WTC11 (cell line): ENCODE measurements around the gene ZDHHC11. TPM values are rescaled to one million over a fixed set of nuclear protein-coding genes. Genes with fewer than 3 reads are reported as not detected.

Experiments used
- ATAC-seq: fragments of 200-7000 bp; cut with Tn5 transposase; 2 replicates; pipeline ENCODE4 v1.10.0; 2021; ENCODE audit warnings: mild to moderate bottlenecking, moderate library complexity
- CTCF ChIA-PET: fragments of 300-600 bp; sonication (Branson Sonifier 250); formaldehyde crosslinking; loops from one replicate; lab custom pipeline; 2021; ENCODE audit warnings: antibody characterized with exemption; lab: Charles Lee
- POLR2A ChIA-PET: fragments of 350-600 bp; sonication (Branson Sonifier 250); formaldehyde crosslinking; loops from one replicate; lab custom pipeline; 2021; ENCODE audit warnings: antibody characterized with exemption; lab: Charles Lee
- DNase-seq: peaks from one replicate; pipeline ENCODE4 v3.0.0; 2021; ENCODE audit warnings: low spot score
- H3K27ac Mint-ChIP-seq: 2 replicates; pipeline ENCODE4 v1.8.0; 2021; ENCODE audit warnings: mixed read lengths
- H3K27me3 Mint-ChIP-seq: 2 replicates; pipeline ENCODE4 v1.8.0; 2021; ENCODE audit warnings: low read depth, mild to moderate bottlenecking, moderate library complexity, mixed read lengths
- H3K36me3 Mint-ChIP-seq: 2 replicates; pipeline ENCODE4 v1.8.0; 2021; ENCODE audit warnings: mixed read lengths
- H3K4me1 Mint-ChIP-seq: 2 replicates; pipeline ENCODE4 v1.8.0; 2022; ENCODE audit warnings: mixed read lengths
- H3K4me3 Mint-ChIP-seq: 2 replicates; pipeline ENCODE4 v1.8.0; 2021; ENCODE audit warnings: mild to moderate bottlenecking, moderate library complexity, mixed read lengths
- H3K9me3 Mint-ChIP-seq: 2 replicates; pipeline ENCODE4 v1.8.0; 2021; ENCODE audit warnings: mixed read lengths
- ATF2 ChIP-seq: sonication (generic); formaldehyde crosslinking; IDR thresholded peaks from 2 replicates; pipeline ENCODE4 v1.8.1; 2022; ENCODE audit warnings: low read depth, missing genetic modification reagents, borderline replicate concordance
- ATF6 ChIP-seq: sonication (generic); formaldehyde crosslinking; IDR thresholded peaks from 2 replicates; pipeline ENCODE4 v1.8.1; 2023; ENCODE audit warnings: mild to moderate bottlenecking, missing genetic modification reagents
- CREM ChIP-seq: sonication (generic); formaldehyde crosslinking; IDR thresholded peaks from 2 replicates; pipeline ENCODE4 v1.8.1; 2022; ENCODE audit warnings: mild to moderate bottlenecking, missing genetic modification reagents, moderate library complexity
- EMX1 ChIP-seq: fragments of 250-450 bp; sonication (Bioruptor Pico); IDR thresholded peaks from 2 replicates; pipeline ENCODE4 v1.8.0; 2021; ENCODE audit warnings: mild to moderate bottlenecking
- FOXP1 ChIP-seq: sonication (generic); formaldehyde crosslinking; IDR thresholded peaks from 2 replicates; pipeline ENCODE4 v1.8.0; 2022; ENCODE audit warnings: missing genetic modification reagents, mild to moderate bottlenecking, moderate library complexity, borderline replicate concordance
- GABPB1 ChIP-seq: sonication (generic); formaldehyde crosslinking; IDR thresholded peaks from 2 replicates; pipeline ENCODE4 v1.8.1; 2023; ENCODE audit warnings: mild to moderate bottlenecking, missing genetic modification reagents
- HMGXB4 ChIP-seq: sonication (generic); formaldehyde crosslinking; IDR thresholded peaks from 2 replicates; pipeline ENCODE4 v1.8.1; 2023; ENCODE audit warnings: mild to moderate bottlenecking, moderate library complexity, missing genetic modification reagents
- IRF2 ChIP-seq: sonication (generic); formaldehyde crosslinking; IDR thresholded peaks from 2 replicates; pipeline ENCODE4 v1.8.0; 2022; ENCODE audit warnings: low read depth, missing genetic modification reagents, borderline replicate concordance
- JAZF1 ChIP-seq: fragments of 250-450 bp; sonication (Bioruptor Pico); IDR thresholded peaks from 2 replicates; pipeline ENCODE4 v1.9.0; 2021; ENCODE audit warnings: moderate library complexity, mild to moderate bottlenecking, inconsistent platforms
- MLX ChIP-seq: sonication (generic); formaldehyde crosslinking; IDR thresholded peaks from 2 replicates; pipeline ENCODE4 v1.8.1; 2023; ENCODE audit warnings: mild to moderate bottlenecking, missing genetic modification reagents, moderate library complexity
- NFATC4 ChIP-seq: fragments of 250-450 bp; sonication (Bioruptor Pico); IDR thresholded peaks from 2 replicates; pipeline ENCODE4 v1.9.0; 2021; ENCODE audit warnings: mild to moderate bottlenecking
- NFE2L1 ChIP-seq: sonication (generic); formaldehyde crosslinking; IDR thresholded peaks from 2 replicates; pipeline ENCODE4 v1.8.1; 2023; ENCODE audit warnings: missing genetic modification reagents
- RELA ChIP-seq: sonication (generic); formaldehyde crosslinking; IDR thresholded peaks from 2 replicates; pipeline ENCODE4 v1.8.1; 2022; ENCODE audit warnings: missing genetic modification reagents, mild to moderate bottlenecking, borderline replicate concordance
- SOX15 ChIP-seq: fragments of 250-450 bp; sonication (Bioruptor Pico); IDR thresholded peaks from 2 replicates; pipeline ENCODE4 v1.9.0; 2021; ENCODE audit warnings: mild to moderate bottlenecking
- SP1 ChIP-seq: sonication (generic); formaldehyde crosslinking; conservative IDR thresholded peaks from 2 replicates; pipeline ENCODE4 v1.8.1; 2022; ENCODE audit warnings: missing genetic modification reagents
- TP53 ChIP-seq: sonication (generic); formaldehyde crosslinking; IDR thresholded peaks from 2 replicates; pipeline ENCODE4 v1.8.1; 2023; ENCODE audit warnings: mild to moderate bottlenecking, missing genetic modification reagents
- USF1 ChIP-seq: sonication (generic); formaldehyde crosslinking; IDR thresholded peaks from 2 replicates; pipeline ENCODE4 v1.8.0; 2022; ENCODE audit warnings: mild to moderate bottlenecking, missing genetic modification reagents
- ZBTB21 ChIP-seq: sonication (generic); formaldehyde crosslinking; IDR thresholded peaks from 2 replicates; pipeline ENCODE4 v1.8.1; 2023; ENCODE audit warnings: mild to moderate bottlenecking, missing genetic modification reagents, borderline replicate concordance
- ZNF317 ChIP-seq: sonication (generic); formaldehyde crosslinking; IDR thresholded peaks from 2 replicates; pipeline ENCODE4 v1.8.1; 2023; ENCODE audit warnings: low read depth, mild to moderate bottlenecking, moderate library complexity, missing genetic modification reagents, borderline replicate concordance
- ZNF425 ChIP-seq: fragments of 250-450 bp; sonication (Bioruptor Pico); conservative IDR thresholded peaks from 2 replicates; pipeline ENCODE4 v1.9.0; 2021; ENCODE audit warnings: mild to moderate bottlenecking
- total RNA-seq: library from RNA; stranded (reverse); gene quantifications from 3 replicates; pipeline ENCODE4 v1.2.3, GENCODE V29; 2021
- TF ChIP-seq, protein P1 (sequence below): sonication (generic); formaldehyde crosslinking; IDR thresholded peaks from 2 replicates; pipeline ENCODE4 v1.8.0; 2023; ENCODE audit warnings: mild to moderate bottlenecking, missing genetic modification reagents
- TF ChIP-seq, protein P2 (sequence below): sonication (generic); formaldehyde crosslinking; IDR thresholded peaks from 2 replicates; pipeline ENCODE4 v1.8.1; 2023; ENCODE audit warnings: mild to moderate bottlenecking, missing genetic modification reagents

The ZDHHC11 gene
- total RNA-seq, 1 experiment from 2014 or later, result 21.4 TPM

GRCh38 chr5:892394-893136 lies 41.8 kb upstream of the ZDHHC11 start, which contains the start of the genes BRD9 and TRIP13:
TSS of gene BRD9 (minus strand) at chr5:892801. CDS start at chr5:892657, 144 bp downstream.
TSS of gene TRIP13 (plus strand) at chr5:892884. CDS start at chr5:892999, 115 bp downstream.
- H3K27ac Mint-ChIP-seq, result peak within 1 kb of the TSS; percentile 67
- ChIA-PET CTCF (interaction anchor here (1.0 to 2.0 kb wide), 10 partner anchors 11 to 488 kb away, joined by 3 to 13 read pairs (median 4); no protein-coding TSS in a partner anchor), POLR2A (interaction anchor here (1.6 kb wide), 1 partner anchor 11 kb away, joined by 3 read pairs; no protein-coding TSS in a partner anchor)
- DNase-seq, result peak; percentile 76
- peaks cover 59% of the 10 kb centered on the region for H3K36me3 Mint-ChIP-seq
- peak within 1 kb of the TSS; percentile 85 for H3K4me3 Mint-ChIP-seq
- H3K4me1 Mint-ChIP-seq, result peaks cover 19% of the 10 kb centered on the region
- ATAC-seq, result peak; percentile 82
- H3K9me3 Mint-ChIP-seq, result no peaks in the 10 kb centered on the region
- H3K27me3 Mint-ChIP-seq, result no peaks in the 10 kb centered on the region
- TF ChIP-seq TP53 (CRISPR knock-in tag), result 0 out of 2 replicates have a peak, but pooled peaks have one; percentile 76
- 0 out of 2 replicates have a peak, but pooled peaks have one; percentile 26 for TF ChIP-seq NFE2L1 (CRISPR knock-in tag)
- TF ChIP-seq ZNF425 (CRISPR knock-in tag), result no peak
- TF ChIP-seq HMGXB4 (CRISPR knock-in tag), result peak; percentile 81; the same call in 1 of the 2 replicates
- peak; percentile 13; the same call in 1 of the 2 replicates for TF ChIP-seq RELA (CRISPR knock-in tag)
- TF ChIP-seq EMX1, result no peak
- no peak for TF ChIP-seq SOX15 (CRISPR knock-in tag)
- peak; percentile 90 for TF ChIP-seq SP1 (CRISPR knock-in tag)
- TF ChIP-seq FOXP1 (CRISPR knock-in tag), result peak; percentile 36; the same call in 1 of the 2 replicates
- TF ChIP-seq NFATC4 (CRISPR knock-in tag), result no peak
- TF ChIP-seq ZNF317 (CRISPR knock-in tag), result 0 out of 2 replicates have a peak, but pooled peaks have one; percentile 12
- TF ChIP-seq, protein P1, sequence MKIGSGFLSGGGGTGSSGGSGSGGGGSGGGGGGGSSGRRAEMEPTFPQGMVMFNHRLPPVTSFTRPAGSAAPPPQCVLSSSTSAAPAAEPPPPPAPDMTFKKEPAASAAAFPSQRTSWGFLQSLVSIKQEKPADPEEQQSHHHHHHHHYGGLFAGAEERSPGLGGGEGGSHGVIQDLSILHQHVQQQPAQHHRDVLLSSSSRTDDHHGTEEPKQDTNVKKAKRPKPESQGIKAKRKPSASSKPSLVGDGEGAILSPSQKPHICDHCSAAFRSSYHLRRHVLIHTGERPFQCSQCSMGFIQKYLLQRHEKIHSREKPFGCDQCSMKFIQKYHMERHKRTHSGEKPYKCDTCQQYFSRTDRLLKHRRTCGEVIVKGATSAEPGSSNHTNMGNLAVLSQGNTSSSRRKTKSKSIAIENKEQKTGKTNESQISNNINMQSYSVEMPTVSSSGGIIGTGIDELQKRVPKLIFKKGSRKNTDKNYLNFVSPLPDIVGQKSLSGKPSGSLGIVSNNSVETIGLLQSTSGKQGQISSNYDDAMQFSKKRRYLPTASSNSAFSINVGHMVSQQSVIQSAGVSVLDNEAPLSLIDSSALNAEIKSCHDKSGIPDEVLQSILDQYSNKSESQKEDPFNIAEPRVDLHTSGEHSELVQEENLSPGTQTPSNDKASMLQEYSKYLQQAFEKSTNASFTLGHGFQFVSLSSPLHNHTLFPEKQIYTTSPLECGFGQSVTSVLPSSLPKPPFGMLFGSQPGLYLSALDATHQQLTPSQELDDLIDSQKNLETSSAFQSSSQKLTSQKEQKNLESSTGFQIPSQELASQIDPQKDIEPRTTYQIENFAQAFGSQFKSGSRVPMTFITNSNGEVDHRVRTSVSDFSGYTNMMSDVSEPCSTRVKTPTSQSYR (CRISPR knock-in tag), result no peak
- TF ChIP-seq, protein P2, sequence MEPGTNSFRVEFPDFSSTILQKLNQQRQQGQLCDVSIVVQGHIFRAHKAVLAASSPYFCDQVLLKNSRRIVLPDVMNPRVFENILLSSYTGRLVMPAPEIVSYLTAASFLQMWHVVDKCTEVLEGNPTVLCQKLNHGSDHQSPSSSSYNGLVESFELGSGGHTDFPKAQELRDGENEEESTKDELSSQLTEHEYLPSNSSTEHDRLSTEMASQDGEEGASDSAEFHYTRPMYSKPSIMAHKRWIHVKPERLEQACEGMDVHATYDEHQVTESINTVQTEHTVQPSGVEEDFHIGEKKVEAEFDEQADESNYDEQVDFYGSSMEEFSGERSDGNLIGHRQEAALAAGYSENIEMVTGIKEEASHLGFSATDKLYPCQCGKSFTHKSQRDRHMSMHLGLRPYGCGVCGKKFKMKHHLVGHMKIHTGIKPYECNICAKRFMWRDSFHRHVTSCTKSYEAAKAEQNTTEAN (CRISPR knock-in tag), result no peak
- TF ChIP-seq GABPB1 (CRISPR knock-in tag), result peak; percentile 77
- no peak for TF ChIP-seq ZBTB21 (CRISPR knock-in tag)
- TF ChIP-seq IRF2 (CRISPR knock-in tag), result no peak
- no peak for TF ChIP-seq JAZF1 (CRISPR knock-in tag)
- TF ChIP-seq MLX, result no peak
- peak; percentile 89 for TF ChIP-seq CREM (CRISPR knock-in tag)
- TF ChIP-seq ATF2, result no peak
- no peak; the same call in 1 of the 2 replicates for TF ChIP-seq ATF6 (CRISPR knock-in tag)
- TF ChIP-seq USF1 (CRISPR knock-in tag), result no peak
